ENCODE data around the gene MEGF11. TPM values are rescaled to one million over a fixed set of nuclear protein-coding genes. Genes with fewer than 3 reads are reported as not detected.
A peak's percentile ranks its signal among the peaks of the same experiment; 100 is the strongest.

Gene MEGF11
- total RNA-seq, 4 donors from 2014 or later = not detected

DNA sequence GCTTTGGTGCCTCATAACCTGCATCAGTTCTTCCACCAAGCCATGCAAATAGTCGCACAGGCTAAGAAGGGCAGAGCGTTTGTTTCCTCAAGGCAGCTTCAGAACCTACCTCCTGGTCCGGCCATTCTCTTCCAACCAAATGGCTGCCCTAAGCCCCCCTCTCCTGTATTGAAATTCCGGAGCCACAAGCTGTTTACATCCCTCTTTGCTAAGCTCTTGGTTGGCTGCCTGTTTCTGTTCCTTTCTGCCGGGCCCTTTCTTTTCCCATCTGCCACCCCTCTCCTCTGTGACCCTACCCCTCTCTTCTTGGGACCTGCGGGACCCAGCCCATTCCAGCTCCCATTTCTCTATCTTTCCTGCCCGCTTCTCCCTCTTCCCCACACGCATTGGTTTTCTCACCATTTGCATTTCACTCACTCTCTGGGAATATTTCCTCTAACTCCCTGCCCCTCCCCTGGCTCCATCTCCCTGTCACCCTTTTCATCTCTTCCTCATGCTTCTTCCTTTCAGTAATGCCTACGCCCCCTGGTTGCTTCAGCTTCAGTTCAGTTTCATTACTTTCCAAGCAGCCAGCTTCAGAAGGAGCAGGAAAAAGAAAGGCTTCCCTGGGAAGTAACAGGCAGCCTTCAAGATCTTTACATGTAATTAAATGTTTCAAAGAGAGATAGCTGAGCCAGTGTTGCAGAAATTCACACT is 270.8 kb downstream of the MEGF11 start:
- no peak for DNase-seq
- peak overlapping the region in 1 of 4 donors; percentile 46 for H3K4me3 ChIP-seq
- no peaks in the 10 kb centered on the region for H3K27me3 ChIP-seq
- H3K9me3 ChIP-seq = no peaks in the 10 kb centered on the region
- peaks cover 0 to 8% (median 0%) of the 10 kb centered on the region in 4 donors for H3K4me1 ChIP-seq
- H3K36me3 ChIP-seq = no peaks in the 10 kb centered on the region
- H3K27ac ChIP-seq = no peak overlapping the region
- TF ChIP-seq, protein P1, sequence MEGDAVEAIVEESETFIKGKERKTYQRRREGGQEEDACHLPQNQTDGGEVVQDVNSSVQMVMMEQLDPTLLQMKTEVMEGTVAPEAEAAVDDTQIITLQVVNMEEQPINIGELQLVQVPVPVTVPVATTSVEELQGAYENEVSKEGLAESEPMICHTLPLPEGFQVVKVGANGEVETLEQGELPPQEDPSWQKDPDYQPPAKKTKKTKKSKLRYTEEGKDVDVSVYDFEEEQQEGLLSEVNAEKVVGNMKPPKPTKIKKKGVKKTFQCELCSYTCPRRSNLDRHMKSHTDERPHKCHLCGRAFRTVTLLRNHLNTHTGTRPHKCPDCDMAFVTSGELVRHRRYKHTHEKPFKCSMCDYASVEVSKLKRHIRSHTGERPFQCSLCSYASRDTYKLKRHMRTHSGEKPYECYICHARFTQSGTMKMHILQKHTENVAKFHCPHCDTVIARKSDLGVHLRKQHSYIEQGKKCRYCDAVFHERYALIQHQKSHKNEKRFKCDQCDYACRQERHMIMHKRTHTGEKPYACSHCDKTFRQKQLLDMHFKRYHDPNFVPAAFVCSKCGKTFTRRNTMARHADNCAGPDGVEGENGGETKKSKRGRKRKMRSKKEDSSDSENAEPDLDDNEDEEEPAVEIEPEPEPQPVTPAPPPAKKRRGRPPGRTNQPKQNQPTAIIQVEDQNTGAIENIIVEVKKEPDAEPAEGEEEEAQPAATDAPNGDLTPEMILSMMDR (IDR thresholded peaks at IDR 0.05) = no peak
- no peak for TF ChIP-seq POLR2A (IDR thresholded peaks at IDR 0.05)

DNA sequence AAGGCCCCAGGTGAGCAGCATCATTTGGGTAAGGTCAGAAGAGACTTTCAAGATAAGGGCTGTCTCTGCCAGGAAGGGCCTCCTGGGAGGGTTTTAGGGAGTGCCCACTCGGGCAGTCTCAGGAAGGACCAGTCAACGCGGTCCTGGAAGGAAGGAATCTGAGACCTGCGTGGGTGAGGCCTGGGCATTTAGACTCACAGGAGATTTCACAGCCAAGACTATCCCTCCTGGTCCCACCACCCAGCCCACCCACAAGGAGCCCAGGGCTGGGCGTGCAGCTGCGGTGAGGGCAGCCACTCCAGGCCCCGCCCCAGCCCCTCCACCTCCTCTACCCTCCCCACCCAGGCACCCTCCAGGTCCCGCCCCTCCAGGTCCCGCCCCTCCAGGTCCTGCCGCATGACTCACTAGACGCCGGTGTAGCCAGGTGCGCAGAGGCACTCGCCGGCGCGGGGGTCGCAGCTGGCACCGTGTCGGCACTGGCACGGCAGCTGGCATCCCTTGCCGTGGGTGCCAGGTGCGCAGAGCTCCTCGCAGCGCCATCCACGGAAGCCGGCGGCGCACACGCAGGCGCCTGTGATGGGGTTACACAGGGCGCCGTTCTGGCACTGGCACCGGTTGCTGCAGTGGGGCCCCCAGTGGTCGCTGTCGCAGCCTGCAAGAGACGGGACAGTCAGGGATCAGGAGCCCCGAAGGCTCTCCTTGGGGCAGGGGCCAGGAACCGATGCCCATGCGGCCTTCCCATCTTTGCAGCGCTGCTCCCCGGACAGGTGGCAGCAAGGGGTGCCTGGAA is 271.5 kb downstream of the MEGF11 start:
- peak; percentile 56 to 72 (median 63) for DNase-seq
- Histone ChIP-seq H3K36me3 (no peaks in the 10 kb centered on the region), H3K9me3 (no peaks in the 10 kb centered on the region), H3K4me1 (peaks cover 0 to 8% (median 0%) of the 10 kb centered on the region in 4 donors), H3K4me3 (peak overlapping the region; percentile 31 to 46 (median 37)), H3K27me3 (no peaks in the 10 kb centered on the region), H3K27ac (no peak overlapping the region)
- no peak for TF ChIP-seq POLR2A (IDR thresholded peaks at IDR 0.05)
- TF ChIP-seq, protein P1 (IDR thresholded peaks at IDR 0.05) = peak in 2 of 6 experiments; percentile 14 to 24

DNA sequence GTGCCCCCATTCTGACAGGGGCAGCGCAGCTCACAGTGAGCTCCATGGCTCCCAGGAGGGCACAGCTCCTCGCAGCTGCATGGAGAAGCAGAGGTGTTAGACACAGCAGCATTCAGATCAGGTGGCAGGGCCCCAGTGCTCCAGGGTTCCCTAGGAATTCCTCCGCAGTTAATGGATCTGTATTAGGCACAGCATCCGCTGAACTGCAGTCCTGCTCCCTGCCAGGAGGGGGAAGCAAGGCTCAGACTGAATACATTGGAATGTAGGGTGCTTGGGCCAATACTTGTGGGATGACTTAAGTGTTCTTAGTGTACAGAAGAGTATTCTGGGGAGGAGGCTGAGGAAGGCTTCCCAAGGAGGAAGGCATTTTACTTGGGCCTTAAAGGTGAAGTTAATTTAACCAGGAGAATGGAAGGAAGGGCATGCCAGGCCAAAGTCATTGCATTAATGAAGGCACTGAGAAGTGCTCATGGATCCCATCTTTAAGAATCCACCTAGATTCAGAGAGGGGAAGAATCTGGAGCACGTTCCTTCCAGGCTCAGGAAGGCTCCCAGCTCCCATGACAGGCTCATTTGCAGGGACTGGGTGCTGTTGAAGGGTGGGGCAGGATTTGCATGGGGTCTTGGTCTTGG is 272.6 kb downstream of the MEGF11 start:
- TF ChIP-seq, protein P1 (IDR thresholded peaks at IDR 0.05) = peak in 5 of 6 experiments; percentile 12 to 87 (median 77)
- no peak for TF ChIP-seq POLR2A (IDR thresholded peaks at IDR 0.05)
- H3K4me3 ChIP-seq = no peak overlapping the region
- H3K27ac ChIP-seq = no peak overlapping the region
- peaks cover 0 to 8% (median 0%) of the 10 kb centered on the region in 4 donors for H3K4me1 ChIP-seq
- no peaks in the 10 kb centered on the region for H3K27me3 ChIP-seq
- DNase-seq = peak in 2 of 3 donors; percentile 74 to 82
- no peaks in the 10 kb centered on the region for H3K9me3 ChIP-seq
- no peaks in the 10 kb centered on the region for H3K36me3 ChIP-seq

DNA sequence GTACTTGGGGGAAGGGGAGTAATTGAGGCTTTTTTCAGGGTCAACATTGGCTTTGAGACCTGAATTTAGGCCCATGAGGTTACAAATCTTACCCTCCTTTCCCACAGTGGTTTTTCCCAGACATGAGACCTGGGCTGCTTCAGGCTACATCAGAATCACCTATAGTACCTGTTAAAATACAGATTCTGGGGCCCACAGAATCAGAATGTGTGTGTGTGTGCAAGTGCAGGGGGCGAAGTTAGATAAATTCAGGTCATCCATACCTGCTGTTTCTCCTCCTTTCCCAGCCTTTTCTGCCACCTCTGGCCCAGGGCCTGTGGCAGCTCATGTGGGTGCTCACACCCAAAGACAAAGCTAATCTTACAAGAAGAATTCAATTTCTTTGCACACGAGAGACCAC is 273.7 kb downstream of the MEGF11 start:
- H3K9me3 ChIP-seq = no peaks in the 10 kb centered on the region
- H3K4me1 ChIP-seq = peaks cover 0 to 8% (median 0%) of the 10 kb centered on the region in 4 donors
- DNase-seq = no peak
- H3K4me3 ChIP-seq = no peak overlapping the region
- no peaks in the 10 kb centered on the region for H3K27me3 ChIP-seq
- H3K36me3 ChIP-seq = no peaks in the 10 kb centered on the region
- TF ChIP-seq, protein P1 (IDR thresholded peaks at IDR 0.05) = no peak
- no peak for TF ChIP-seq POLR2A (IDR thresholded peaks at IDR 0.05)
- no peak overlapping the region for H3K27ac ChIP-seq

DNA sequence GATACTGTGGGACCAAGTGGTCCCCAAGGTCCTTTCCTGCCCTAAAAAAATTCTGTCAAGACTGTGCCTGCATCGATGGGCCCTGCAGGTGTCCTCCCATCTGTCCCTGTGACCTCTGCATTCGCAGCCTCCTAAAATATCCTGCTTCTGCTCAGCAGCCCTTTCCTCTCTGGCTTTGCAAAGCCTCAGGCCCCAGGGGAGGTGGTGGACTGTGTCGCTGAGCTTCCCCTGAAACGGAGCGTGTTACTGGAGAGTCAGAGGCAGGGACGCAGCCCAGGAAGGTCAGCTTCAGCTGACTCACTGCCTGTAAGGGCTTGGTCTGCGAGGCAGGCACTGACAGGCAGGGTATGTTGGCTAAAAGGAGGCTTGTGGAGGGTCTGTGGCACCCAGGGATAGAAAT is 274.2 kb downstream of the MEGF11 start:
- TF ChIP-seq POLR2A (IDR thresholded peaks at IDR 0.05) = no peak
- TF ChIP-seq, protein P1 (IDR thresholded peaks at IDR 0.05) = no peak

More for the DNA sequence above, 274.2 kb downstream of the MEGF11 start:
- H3K4me1 ChIP-seq = peaks cover 0 to 8% (median 0%) of the 10 kb centered on the region in 4 donors
- no peak for DNase-seq
- H3K27me3 ChIP-seq = no peaks in the 10 kb centered on the region
- no peaks in the 10 kb centered on the region for H3K36me3 ChIP-seq
- no peaks in the 10 kb centered on the region for H3K9me3 ChIP-seq
- H3K4me3 ChIP-seq = no peak overlapping the region
- H3K27ac ChIP-seq = no peak overlapping the region

Data from Peyer's patch (tissue), 4 donors.